SH-SY5Y (cell line): ENCODE measurements around the gene KERA.

Source experiments
- GATA2 ChIP-seq: IDR thresholded peaks from 2 replicates; pipeline ENCODE4 v1.6.1; 2011; ENCODE audit warnings: mild to moderate bottlenecking, low read depth, low read length
- GATA3 ChIP-seq: IDR thresholded peaks from 2 replicates; pipeline ENCODE4 v1.6.1; 2011; ENCODE audit warnings: low read depth, mild to moderate bottlenecking, low read length, moderate library complexity

KERA gene

DNA sequence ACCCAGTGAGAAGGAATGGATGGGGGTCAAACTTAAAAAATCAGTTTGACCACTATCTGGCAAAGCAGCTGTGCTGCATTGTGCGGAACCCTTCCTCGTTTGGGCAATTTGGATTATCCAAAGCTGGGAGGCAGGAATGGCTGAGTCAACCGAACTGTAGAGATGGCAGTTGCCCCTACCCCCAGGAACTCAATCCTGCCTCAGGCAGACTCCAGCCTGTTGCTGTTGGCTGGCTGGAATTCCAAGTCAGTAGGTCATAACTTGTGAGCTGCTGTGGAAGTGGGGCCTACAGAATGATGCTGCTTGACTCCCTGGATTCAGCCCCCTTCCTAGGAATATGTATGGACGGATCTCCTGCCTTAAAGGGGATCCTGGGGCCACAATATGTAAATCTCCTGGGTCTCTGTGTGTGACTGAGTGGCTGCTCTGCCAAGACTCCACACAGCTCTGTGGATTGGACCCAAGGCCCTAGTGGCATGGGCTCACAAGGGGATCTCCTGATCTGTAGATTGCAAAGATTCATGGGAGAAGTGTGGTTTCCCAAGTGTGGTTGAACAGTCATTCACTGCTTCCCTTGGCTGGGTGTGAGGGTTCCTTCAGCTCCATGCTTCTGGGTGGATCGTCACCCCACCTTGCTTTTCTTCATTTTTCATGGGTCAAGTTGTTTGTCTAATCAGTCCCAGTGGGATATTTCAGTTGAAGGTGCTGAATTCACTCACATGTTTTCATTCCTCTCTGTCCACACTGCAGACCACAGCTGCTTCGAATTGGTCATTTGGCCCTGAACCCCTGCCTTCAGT lies 34.3 kb upstream of the KERA start:
- TF ChIP-seq GATA3 (no peak), GATA2 (no peak)

DNA sequence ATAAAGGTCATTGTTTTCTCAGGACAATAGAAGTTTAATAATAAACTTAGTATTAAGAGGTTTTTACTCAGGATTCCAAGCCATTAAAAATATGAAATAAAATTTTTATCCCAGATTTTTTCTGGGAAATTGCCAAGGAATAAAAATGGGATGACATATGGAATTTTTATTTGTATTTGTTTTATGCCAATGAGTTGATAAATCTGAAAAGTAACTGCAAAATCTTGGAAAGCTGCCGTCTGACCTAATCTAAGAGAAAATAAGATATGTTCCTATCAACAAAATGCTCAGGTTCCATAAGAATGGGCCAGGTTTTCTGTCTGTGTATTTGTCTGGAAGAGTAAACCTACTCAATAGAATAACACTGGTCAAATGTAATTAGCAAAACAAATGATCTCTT lies 22.2 kb upstream of the KERA start:
- no peak for TF ChIP-seq GATA3
- no peak for TF ChIP-seq GATA2

DNA sequence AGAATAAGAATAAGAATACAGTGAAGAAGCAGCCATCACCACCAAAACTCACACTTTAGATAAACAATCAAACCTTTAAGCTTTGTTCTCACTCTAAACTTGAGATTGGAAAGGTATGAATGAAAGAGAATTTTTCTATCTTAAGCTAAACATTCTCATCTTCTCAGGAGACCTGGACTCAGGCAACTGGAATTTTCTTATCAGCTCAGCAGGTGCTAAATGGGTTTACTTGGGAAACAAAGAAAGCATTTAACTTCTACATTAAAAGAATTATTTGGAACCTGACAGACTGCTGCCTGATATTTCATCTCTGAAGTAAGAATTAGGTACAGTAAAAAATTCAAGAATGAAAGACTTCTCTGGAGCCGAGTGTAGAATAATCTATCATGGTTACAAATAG lies 20.7 kb upstream of the KERA start:
- no peak for TF ChIP-seq GATA3
- no peak for TF ChIP-seq GATA2

DNA sequence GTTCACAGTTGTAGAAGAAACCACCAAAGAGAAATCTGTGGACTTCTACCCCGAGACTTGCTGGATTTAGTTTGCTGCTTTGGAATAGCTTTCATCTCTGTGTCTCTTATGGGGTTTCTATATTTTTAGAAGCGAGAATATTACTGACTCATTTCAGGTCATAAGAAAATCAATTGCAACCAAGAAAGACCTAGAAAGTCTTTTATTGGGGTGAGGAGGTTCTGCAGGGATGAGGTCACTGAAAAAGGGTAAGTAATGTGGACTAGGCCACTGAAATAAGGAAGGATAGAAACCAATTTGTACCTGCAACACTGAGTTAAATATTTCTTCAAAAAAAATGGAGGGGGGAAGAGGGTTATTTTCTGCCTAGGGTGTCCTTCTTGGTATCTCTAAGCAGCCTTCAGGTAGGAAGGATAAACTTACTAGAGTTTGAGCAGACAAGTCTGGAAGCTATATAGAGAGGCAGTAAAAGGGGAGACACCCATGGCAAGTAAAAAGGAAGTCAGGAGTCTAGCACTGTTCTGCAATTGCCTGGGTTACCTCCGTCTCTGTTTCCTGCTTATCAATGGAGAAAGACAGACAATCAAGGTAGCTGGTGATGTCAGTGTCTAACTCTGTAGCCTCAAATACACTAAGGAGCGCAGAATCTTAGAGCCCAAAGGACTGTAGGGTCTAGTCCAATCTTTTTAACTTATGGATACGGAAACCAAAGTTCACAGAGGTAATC lies 19.6 kb upstream of the KERA start:
- TF ChIP-seq GATA3: no peak
- no peak for TF ChIP-seq GATA2

DNA sequence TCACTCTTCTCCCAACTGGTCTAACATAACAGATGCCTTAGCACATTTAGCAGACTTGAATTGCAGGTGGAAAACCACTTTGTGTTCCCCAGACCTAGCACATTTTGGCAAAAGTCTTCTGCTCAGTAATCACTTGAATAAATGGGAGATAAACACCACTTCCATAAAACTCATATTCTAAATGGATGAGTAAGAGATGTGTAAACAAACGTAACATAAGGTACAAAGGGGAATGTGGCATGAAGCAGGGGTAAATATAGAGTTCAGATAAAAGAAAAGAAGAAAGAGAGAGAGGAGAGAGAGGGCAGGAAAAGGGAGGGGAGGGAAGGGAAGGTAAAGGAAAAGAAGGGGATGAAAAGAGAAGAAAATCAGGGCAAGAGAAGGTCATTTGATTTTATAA lies 17.0 kb upstream of the KERA start:
- TF ChIP-seq GATA3 (no peak), GATA2 (no peak)

DNA sequence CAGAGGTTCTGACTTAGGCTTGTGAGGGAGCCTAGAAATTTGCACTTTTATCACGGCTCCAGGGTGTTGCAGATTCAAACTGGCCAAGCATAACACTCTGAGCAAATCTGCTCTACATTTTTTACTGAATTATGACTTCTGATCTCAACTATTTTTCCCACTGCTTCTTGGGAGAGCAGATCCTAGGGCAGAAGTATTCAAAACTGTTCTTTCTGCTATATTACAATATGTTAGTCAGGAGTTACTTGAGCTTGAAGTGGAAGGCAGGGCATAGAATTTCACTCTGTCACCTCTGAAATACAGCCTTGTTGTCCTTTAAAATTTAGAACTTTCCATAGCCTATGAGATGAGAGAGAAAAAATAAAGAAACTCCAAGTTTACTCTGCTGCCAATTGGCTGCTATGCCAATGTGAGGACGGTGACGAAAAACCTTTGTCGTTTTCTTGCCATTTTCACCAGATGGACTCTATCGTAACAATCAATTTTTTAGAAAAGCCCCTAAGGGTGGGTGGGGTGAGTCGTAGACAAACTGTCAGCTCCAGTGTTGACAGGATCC lies 16.4 kb upstream of the KERA start:
- TF ChIP-seq GATA3 (no peak), GATA2 (no peak)

DNA sequence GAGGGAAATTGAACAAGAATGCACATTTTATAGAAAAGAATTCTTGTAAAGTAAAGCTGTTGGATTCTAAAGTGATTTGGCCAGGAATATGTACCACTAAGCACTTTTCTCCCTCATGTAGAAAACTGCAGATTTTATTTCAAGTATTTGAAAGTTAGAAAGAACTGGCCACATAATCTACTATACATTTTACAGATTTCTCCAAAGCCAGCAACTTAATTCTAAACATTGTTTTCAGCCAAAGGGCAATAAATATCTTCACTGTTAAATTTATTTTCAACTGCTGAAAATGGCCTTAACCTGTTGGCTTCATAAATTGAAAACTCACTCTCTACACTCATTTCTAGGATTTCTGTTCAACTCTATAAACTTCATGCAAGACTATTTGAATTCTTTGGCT lies 15.6 kb upstream of the KERA start:
- TF ChIP-seq GATA2: no peak
- TF ChIP-seq GATA3: no peak

DNA sequence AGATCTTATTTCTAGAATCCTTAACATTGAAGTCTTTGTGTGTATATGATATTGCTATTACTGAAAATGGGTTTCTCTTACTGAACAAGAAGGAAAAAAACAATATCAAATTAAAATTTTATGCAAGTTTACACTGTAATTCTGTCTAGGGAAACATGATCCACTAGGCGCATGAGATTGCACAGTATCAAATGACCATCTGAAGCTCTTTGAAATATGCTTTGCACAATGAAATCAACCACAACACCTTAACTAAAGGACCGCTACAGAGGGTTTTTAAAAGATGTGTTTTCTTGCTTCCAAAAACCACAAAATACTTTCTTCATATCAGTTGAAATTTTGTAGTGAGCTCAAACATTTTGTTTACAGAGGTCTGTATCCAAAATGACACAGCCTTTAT lies 15.1 kb upstream of the KERA start:
- TF ChIP-seq GATA2 (no peak), GATA3 (no peak)

DNA sequence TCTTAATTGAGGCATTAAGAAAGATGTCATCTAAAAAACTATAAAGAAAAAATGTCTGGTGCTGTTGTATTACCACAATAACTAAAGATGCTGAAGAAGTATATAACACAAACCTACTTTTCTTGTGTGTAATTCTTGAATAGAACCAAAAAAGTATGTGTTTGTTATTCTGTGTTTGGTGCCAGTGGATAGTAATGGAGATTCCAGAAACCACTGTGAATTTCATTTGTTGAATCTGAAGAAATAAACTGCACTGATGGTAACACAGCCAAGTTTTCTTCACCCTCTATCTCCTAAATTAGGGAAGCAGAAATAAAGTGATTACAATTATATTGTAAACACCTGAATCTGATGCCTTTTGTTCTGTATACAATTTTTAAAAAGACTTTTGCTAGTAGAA lies 13.1 kb upstream of the KERA start:
- TF ChIP-seq GATA2: no peak
- TF ChIP-seq GATA3: no peak

DNA sequence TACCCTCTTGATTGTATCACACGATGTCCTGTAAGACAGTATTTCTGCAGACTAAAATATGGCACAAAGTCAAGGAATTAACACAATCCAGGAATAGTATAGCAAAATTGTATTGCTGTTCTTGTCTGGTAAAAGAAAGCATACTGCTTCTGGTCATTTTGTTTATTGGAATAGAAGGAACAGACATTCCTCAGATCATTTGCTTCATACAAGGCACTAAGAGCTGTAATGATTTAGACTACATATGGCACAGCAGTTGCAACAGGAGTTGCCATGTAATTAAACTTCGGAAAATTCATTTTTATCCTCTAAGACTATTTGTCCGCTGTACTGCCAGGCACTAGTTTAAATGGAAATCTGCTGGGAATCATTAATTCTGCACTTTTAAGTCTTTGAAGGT lies 7.6 kb upstream of the KERA start:
- no peak for TF ChIP-seq GATA2
- no peak for TF ChIP-seq GATA3

DNA sequence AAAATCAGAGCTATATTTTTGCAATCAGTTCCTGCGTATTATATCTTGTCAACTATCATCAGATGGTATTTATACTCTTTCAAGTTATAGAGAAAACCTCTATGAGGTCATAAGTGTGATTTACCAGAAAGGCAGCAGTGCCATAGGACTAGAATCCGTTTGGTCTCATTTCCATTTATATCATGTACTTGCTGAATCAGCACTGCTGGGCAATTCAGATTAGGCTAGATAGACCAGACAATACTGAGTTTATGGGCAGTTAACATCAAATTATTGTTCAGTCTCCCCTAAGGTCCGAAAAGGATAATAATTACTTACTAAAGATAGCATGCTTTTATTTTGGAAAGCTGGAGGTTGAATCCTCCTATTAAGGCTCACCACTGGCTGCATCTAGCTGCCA lies 6.8 kb upstream of the KERA start:
- TF ChIP-seq GATA3: no peak
- no peak for TF ChIP-seq GATA2

DNA sequence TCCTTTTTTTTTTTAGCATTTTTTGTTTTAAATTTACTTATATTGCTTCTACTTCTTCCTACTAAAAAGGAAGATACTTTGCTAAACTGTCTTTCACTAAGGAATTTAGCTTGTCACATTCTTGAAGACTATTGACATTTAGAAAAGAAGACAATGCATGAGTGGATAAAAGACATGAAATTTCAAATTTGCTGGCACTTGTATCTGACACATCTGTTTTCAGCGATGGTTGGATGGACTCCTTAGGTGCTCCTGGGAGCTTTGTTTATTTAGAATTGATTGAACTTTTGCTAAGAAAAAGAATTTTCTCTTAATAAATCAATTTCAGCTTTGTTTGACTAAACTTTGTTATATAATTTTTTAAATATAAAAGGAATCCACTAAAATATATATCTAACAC lies 3.3 kb upstream of the KERA start:
- TF ChIP-seq GATA3: no peak
- no peak for TF ChIP-seq GATA2

DNA sequence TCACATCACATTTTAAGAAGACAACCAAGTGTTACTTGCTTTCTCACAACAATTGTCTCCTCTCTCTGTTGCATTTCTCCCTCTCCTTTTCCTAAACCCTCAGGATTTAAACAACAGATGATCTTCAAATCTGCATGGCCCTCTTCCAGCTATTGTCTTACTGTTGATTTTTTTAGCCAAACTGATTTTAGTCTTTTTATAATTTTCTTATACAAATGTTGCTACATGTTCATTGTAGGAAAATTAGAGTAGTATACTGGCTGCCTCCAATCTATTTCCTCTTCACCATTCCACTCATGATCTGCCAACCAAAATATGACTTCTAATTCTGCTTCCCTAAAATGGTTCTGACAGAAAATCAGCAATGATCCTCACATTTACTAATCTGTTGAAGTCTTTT lies 1.4 kb upstream of the KERA start:
- TF ChIP-seq GATA2: no peak
- no peak for TF ChIP-seq GATA3

DNA sequence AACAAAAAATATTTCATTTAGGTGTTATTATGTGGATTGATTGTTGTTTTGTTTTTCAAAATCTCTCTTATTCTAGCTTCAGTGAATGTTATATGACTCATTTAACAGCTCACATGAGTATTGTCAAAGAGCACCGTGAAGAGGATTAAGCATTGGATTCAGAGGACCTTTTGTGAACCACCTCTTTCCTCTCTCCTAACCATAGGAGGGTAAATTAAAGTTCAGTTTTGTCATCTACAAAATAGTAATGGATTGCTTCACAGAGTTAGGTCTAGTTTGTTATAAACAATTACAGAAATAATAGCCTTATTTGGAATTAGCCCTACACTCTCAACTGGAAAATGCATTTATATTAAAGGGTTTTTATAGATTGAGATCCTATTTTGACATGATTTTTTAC lies 962 bp upstream of the KERA start:
- no peak for TF ChIP-seq GATA2
- no peak for TF ChIP-seq GATA3

DNA sequence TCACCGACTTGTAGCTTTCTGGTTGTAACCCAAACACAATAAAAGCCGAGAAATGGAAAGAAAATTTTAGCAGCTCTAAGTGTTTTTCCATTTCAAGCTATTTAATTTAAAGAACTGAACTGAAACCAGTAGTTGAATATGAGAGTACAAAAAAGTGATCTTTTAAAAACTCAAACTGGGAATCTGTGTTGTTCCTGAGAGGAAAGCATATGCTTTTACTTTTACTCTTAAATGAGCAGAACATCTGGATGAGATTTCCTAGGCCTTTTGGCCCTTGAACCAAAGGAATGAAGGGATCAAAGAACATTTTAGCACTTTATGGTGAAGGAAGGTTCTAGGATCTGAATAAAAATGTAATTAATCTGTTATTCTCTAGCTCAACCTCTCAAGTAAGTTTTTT lies 1.3 kb downstream of the KERA start:
- TF ChIP-seq GATA2 (no peak), GATA3 (no peak)

DNA sequence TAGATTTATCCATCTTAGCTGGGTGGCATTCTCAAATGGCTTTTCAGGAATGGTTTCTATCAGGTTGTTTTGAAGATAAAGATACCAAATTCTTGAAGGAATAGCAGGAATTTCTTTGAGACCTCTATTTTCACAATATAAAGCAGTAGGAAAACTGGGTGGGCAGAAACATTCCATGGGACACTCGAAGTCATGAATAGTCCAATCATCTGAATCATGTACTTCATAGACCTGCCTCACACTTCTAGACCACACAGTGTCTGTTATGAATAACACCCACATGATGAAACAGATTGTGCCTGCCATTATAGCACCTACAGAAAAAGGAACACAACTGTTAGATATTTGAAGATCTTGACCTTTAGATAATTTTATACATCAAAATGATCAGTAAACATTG lies 1.8 kb downstream of the KERA start:
- TF ChIP-seq GATA3 (no peak), GATA2 (no peak)

DNA sequence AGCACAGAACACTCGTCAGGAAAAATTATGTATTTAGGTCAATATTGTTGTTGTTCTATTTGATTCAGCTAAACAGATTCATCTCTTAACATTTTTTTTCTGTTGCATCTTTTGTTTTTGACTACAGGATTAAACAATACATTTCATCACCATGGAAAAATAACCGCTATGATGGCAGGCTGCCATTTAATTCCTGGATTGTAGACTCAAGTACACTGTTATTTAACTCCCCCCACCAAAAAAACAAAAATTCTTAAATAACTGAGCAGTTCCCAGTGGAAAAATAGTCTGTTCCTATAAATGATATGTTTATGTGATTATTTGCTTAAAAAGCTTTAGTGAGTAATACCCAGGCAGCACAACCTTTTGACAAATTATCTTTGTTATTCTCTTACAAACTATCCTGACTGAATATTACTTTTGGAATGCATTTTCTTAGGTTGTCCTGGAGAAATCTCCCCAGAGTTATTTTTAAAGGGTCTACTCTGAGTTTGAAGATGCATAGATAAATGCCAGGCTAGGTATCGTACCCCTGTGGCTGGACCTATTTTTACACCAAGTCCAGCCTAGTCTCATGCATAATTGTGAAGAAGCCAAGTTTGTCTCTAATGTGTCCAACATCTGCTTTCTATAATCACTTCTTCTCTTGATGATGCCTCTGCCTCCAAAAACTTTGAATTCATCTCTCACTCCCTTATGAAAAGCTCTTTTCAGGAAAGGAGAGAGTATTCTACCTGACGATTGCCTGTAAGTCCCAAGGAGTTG lies 3.7 kb downstream of the KERA start:
- TF ChIP-seq GATA2 (no peak), GATA3 (no peak)
